KMS-11 (cell line): Measurements from ENCODE around the gene SHB.

Experiments
- H2AFZ ChIP-seq: fragments of 200-600 bp; sonication (generic); 2 replicates; pipeline ENCODE4 v1.6.1; 2016; ENCODE audit warnings: antibody characterized with exemption, mixed run types, low read depth
- H3K27ac ChIP-seq: fragments of 200-600 bp; sonication (generic); 2 replicates; pipeline ENCODE4 v1.6.1; 2016; ENCODE audit warnings: mild to moderate bottlenecking, mixed run types
- H3K27me3 ChIP-seq: fragments of 200-600 bp; sonication (generic); 2 replicates; pipeline ENCODE4 v1.6.1; 2017; ENCODE audit warnings: mild to moderate bottlenecking, low read depth, mixed run types, moderate library complexity; ENCODE audit not compliant: insufficient read depth
- H3K36me3 ChIP-seq: fragments of 200-600 bp; sonication (generic); 2 replicates; pipeline ENCODE4 v1.6.1; 2017; ENCODE audit warnings: mild to moderate bottlenecking, mixed run types; ENCODE audit not compliant: insufficient read depth
- H3K4me1 ChIP-seq: fragments of 200-600 bp; sonication (generic); 2 replicates; pipeline ENCODE4 v1.6.1; 2016; ENCODE audit warnings: mild to moderate bottlenecking, low read depth, mixed run types; ENCODE audit not compliant: poor library complexity, severe bottlenecking
- H3K4me2 ChIP-seq: fragments of 200-600 bp; sonication (generic); 2 replicates; pipeline ENCODE4 v1.7.0; 2016; ENCODE audit warnings: mild to moderate bottlenecking, mixed run types
- H3K4me3 ChIP-seq: fragments of 200-600 bp; sonication (generic); IDR thresholded peaks from 2 replicates; pipeline ENCODE4 v1.6.1; 2017; ENCODE audit warnings: low read depth, low read length, mixed read lengths; ENCODE audit not compliant: insufficient read depth
- H3K79me2 ChIP-seq: fragments of 200-600 bp; sonication (generic); 2 replicates; pipeline ENCODE4 v1.6.1; 2016; ENCODE audit warnings: low read depth, mixed run types; ENCODE audit not compliant: insufficient read depth
- H3K9ac ChIP-seq: fragments of 200-600 bp; sonication (generic); 2 replicates; pipeline ENCODE4 v1.6.1; 2016; ENCODE audit warnings: mild to moderate bottlenecking, mixed run types
- H4K20me1 ChIP-seq: fragments of 200-600 bp; sonication (generic); 2 replicates; pipeline ENCODE4 v1.6.1; 2016; ENCODE audit warnings: mild to moderate bottlenecking, mixed run types; ENCODE audit not compliant: insufficient read depth
- TF ChIP-seq, protein P1 (sequence below): fragments of 200-600 bp; sonication (generic); conservative IDR thresholded peaks from 2 replicates; pipeline ENCODE4 v1.6.1; 2017; ENCODE audit warnings: low read depth, mild to moderate bottlenecking, antibody characterized with exemption, low read length, moderate library complexity, mixed read lengths

Gene SHB

DNA sequence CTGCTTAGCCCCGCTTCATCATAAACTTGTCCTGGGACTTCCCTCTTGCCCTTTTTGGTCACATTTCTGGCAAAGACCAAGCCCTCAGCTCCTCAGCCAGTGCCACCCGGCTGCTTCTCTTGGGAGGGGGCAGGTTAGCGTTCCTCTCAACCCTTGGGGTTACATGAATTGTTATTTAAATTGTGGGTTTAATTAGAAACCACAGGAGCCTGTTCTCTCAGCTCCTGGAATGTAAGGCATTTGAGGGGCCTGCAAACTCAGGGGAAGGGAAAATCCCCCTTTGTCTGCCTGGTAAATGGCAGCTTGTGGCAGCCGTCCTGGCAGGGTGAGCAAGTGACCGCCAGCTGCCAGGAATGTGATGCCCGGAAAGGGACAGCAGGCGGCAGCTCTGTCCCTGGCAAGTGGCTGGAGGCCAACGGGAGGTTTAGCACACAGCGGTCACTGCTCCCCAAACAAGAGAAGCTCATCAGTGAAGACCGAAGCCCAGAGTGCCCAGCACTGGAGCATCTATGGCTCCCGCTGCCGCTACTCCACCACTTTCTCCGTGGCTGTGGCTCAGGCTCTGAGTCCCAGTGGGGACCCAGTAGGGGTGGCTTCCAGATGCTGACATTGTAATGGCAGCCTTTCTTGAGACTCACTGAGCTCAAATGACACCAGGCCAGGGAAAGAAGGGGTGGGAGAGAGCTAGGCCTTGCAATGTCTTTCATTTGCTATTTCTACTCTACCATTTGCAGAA lies 51.7 kb downstream of the SHB start:
- H3K9ac ChIP-seq: no peak overlapping the region
- no peak overlapping the region for H2AFZ ChIP-seq
- no peaks in the 10 kb centered on the region for H3K27me3 ChIP-seq
- H4K20me1 ChIP-seq: no peaks in the 10 kb centered on the region
- no peak overlapping the region for H3K4me2 ChIP-seq
- H3K36me3 ChIP-seq: no peaks in the 10 kb centered on the region
- no peaks in the 10 kb centered on the region for H3K79me2 ChIP-seq
- no peak overlapping the region for H3K27ac ChIP-seq
- TF ChIP-seq, protein P1, sequence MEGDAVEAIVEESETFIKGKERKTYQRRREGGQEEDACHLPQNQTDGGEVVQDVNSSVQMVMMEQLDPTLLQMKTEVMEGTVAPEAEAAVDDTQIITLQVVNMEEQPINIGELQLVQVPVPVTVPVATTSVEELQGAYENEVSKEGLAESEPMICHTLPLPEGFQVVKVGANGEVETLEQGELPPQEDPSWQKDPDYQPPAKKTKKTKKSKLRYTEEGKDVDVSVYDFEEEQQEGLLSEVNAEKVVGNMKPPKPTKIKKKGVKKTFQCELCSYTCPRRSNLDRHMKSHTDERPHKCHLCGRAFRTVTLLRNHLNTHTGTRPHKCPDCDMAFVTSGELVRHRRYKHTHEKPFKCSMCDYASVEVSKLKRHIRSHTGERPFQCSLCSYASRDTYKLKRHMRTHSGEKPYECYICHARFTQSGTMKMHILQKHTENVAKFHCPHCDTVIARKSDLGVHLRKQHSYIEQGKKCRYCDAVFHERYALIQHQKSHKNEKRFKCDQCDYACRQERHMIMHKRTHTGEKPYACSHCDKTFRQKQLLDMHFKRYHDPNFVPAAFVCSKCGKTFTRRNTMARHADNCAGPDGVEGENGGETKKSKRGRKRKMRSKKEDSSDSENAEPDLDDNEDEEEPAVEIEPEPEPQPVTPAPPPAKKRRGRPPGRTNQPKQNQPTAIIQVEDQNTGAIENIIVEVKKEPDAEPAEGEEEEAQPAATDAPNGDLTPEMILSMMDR: no peak
- H3K4me3 ChIP-seq: no peak overlapping the region
- H3K4me1 ChIP-seq: no peaks in the 10 kb centered on the region

DNA sequence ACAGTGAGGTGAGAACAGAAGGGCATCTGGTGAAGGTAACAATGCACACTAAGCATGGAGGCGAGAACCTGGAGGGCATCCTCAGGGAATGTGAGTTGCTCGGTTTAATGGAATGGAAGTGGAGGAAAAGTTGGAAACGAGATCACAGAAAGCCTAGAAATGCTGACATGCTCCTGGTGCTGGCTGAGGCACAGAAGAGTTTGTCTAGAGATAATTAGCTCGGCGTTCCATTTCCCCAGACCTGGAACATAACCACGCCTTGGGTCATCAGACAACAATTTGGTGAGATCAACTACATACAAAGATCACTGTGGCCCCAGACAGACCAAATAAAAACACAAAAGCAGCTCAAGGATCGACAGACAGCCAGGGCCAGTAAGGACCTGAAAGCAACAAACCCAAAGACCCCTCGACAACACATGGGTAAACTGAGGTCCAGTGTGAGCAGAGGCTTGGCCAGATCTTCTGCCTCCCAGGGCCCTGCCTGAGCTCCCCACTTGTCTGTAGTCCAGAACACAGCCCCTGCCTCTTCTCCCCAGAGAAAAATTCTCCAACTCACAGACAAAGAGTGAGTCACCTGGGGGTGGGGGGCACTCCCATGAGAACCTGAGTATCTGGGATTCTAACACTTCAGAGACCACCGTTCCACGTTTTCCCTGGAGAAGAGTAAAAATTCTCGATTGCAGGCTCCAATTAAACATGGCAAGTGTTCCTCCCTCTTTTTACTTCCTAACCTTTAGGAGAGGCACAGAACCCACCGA lies 52.5 kb downstream of the SHB start:
- no peak overlapping the region for H2AFZ ChIP-seq
- H3K4me1 ChIP-seq: no peaks in the 10 kb centered on the region
- no peaks in the 10 kb centered on the region for H3K36me3 ChIP-seq
- no peaks in the 10 kb centered on the region for H3K79me2 ChIP-seq
- no peak overlapping the region for H3K9ac ChIP-seq
- H3K4me3 ChIP-seq: no peak overlapping the region
- TF ChIP-seq, protein P1: no peak
- H3K27ac ChIP-seq: no peak overlapping the region
- no peaks in the 10 kb centered on the region for H3K27me3 ChIP-seq
- H3K4me2 ChIP-seq: no peak overlapping the region
- H4K20me1 ChIP-seq: no peaks in the 10 kb centered on the region

- no peak overlapping the region for H3K4me2 ChIP-seq
- TF ChIP-seq, protein P1: no peak
- no peaks in the 10 kb centered on the region for H3K4me1 ChIP-seq
- H3K4me3 ChIP-seq: no peak overlapping the region
- H4K20me1 ChIP-seq: no peaks in the 10 kb centered on the region
- no peak overlapping the region for H2AFZ ChIP-seq
- H3K79me2 ChIP-seq: no peaks in the 10 kb centered on the region
- no peak overlapping the region for H3K9ac ChIP-seq
- H3K27ac ChIP-seq: no peak overlapping the region
- no peaks in the 10 kb centered on the region for H3K36me3 ChIP-seq
- H3K27me3 ChIP-seq: no peaks in the 10 kb centered on the region
Measured at GRCh38 chr9:38015906-38016305, 53.1 kb downstream of the SHB start.

DNA sequence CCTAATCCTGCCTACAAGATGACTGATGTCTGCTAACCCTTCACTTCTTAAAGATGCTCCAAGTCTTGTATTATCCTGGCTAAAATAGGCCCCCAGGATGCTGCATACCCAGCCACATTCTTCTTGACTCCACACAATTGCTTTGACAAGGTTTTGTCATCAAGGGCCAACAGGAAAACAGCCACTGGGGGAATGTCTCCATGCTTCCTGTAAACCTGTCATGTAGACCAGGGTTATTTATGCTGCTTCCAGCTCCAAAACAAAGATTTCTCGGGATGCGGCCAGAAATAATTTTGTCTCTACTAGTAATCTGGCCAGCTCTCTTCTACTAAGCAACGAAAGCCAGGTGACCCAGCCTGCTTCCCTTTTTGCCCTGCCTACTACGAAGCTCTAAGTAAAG lies 53.8 kb downstream of the SHB start:
- Histone ChIP-seq H3K4me1 (no peaks in the 10 kb centered on the region), H3K36me3 (no peaks in the 10 kb centered on the region), H3K27ac (no peak overlapping the region), H4K20me1 (no peaks in the 10 kb centered on the region), H3K9ac (no peak overlapping the region), H3K4me2 (no peak overlapping the region), H3K79me2 (no peaks in the 10 kb centered on the region), H3K27me3 (no peaks in the 10 kb centered on the region), H2AFZ (no peak overlapping the region), H3K4me3 (no peak overlapping the region)
- TF ChIP-seq, protein P1: no peak
